Immature natural killer cell (primary cell): ENCODE measurements around the gene KRT7. TPM values are rescaled to one million over a fixed set of nuclear protein-coding genes. Genes with fewer than 3 reads are reported as not detected.
"Not testable (repeated sequence)": the region's sequence is repeated elsewhere in the genome, so short reads cannot be mapped to it uniquely, and the experiment has no call there.

Experiments used
- DNase-seq, 3 donors: peaks; one replicate each; pipeline ENCODE4 v3.0.0; 2022; ENCODE audit warnings: mixed read lengths in 1 of 3
- H3K27ac Mint-ChIP-seq, 6 donors: one replicate each; pipeline ENCODE4 v1.8.0; 2020; ENCODE audit warnings: mixed read lengths in 6 of 6, mild to moderate bottlenecking in 5 of 6, inconsistent platforms in 4 of 6, moderate library complexity in 3 of 6
- H3K27me3 Mint-ChIP-seq, 3 donors: one replicate each; pipeline ENCODE4 v1.8.0; 2020 to 2021; ENCODE audit warnings: low read depth in 3 of 3, mild to moderate bottlenecking in 3 of 3, mixed read lengths in 3 of 3, moderate library complexity in 3 of 3, inconsistent platforms in 1 of 3
- H3K36me3 Mint-ChIP-seq, 3 donors: one replicate each; pipeline ENCODE4 v1.8.0; 2020; ENCODE audit warnings: mixed read lengths in 3 of 3, inconsistent platforms in 2 of 3, mild to moderate bottlenecking in 2 of 3
- H3K4me1 Mint-ChIP-seq, 2 donors: one replicate each; pipeline ENCODE4 v1.8.0; 2020; ENCODE audit warnings: inconsistent platforms in 2 of 2, mild to moderate bottlenecking in 2 of 2, mixed read lengths in 2 of 2, moderate library complexity in 1 of 2
- H3K4me3 Mint-ChIP-seq, 5 donors: one replicate each; pipeline ENCODE4 v1.8.0; 2020; ENCODE audit warnings: mild to moderate bottlenecking in 5 of 5, mixed read lengths in 5 of 5, inconsistent platforms in 3 of 5, moderate library complexity in 3 of 5
- H3K9me3 Mint-ChIP-seq, 6 donors: one replicate each; pipeline ENCODE4 v1.8.0; 2020; ENCODE audit warnings: mild to moderate bottlenecking in 6 of 6, mixed read lengths in 6 of 6, inconsistent platforms in 4 of 6, moderate library complexity in 3 of 6
- polyA plus RNA-seq, 3 donors: library from polyadenylated mRNA; unstranded; fragments of 300-500 nt; fragmentation: Illumina TruSeq; gene quantifications; one replicate each; pipeline ENCODE4 v1.2.3, GENCODE V29; 2021

KRT7 gene
- polyA plus RNA-seq, 3 donors from 2014 or later, result not detected

DNA sequence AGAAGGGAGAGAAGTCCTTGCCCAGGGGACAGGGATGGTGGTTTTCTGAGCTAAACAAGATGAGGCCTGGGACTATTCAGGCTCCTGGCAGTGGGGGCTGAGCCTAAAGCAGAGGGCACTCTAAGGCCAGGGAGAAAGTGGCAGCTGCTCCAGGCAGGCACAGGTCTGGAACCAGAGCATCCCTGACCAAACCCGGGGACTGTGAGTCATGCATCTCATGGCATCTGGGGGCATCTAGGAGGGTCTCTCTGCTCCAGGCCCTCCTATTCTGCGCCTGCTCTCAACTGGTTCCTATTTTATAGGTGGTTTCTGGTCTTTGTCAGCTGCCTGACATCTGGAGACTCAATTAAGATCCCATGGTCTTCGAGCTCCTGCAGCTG lies 11.6 kb downstream of the KRT7 start:
- no peak for DNase-seq
- Mint-ChIP-seq H3K9me3 (no peaks in the 10 kb centered on the region), H3K4me1 (peaks cover 11 to 16% of the 10 kb centered on the region in 2 donors), H3K36me3 (no peaks in the 10 kb centered on the region), H3K27me3 (peaks cover 6 to 8% (median 7%) of the 10 kb centered on the region in 3 donors), H3K27ac (peak overlapping the region in 3 of 6 donors; percentile 11 to 75 (median 73)), H3K4me3 (no peak overlapping the region)

DNA sequence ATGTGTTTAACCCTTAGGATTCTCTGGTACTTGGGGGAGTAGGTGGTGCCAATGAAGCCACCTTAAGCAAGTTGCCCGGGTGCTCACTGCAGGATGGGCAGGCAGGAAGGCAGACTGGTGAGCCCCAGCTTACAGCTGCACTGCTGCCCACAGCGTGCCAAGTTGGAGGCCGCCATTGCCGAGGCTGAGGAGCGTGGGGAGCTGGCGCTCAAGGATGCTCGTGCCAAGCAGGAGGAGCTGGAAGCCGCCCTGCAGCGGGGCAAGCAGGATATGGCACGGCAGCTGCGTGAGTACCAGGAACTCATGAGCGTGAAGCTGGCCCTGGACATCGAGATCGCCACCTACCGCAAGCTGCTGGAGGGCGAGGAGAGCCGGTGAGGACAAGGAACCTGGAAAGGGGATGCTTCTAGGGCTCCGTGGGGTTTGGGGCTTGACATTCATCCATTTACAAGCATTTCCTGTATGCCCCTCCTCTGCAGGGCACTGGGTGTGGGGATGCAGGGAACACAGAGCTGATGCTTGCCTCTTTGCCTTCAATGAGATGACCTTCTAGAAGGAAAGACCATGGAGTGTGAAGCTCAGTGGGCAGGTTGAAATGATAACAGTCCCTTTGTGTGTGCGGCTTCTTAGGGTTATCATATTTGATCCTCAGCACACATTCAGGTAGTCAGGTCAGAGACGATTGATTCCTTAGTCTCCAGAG lies 12.4 kb downstream of the KRT7 start:
- peaks cover 11 to 16% of the 10 kb centered on the region in 2 donors for H3K4me1 Mint-ChIP-seq
- peak in 1 of 3 donors; percentile 5 for DNase-seq
- peaks cover 7 to 12% (median 9%) of the 10 kb centered on the region in 3 donors for H3K27me3 Mint-ChIP-seq
- no peaks in the 10 kb centered on the region for H3K9me3 Mint-ChIP-seq
- H3K27ac Mint-ChIP-seq, result peak overlapping the region in 1 of 6 donors; percentile 23
- H3K36me3 Mint-ChIP-seq, result no peaks in the 10 kb centered on the region
- no peak overlapping the region for H3K4me3 Mint-ChIP-seq

DNA sequence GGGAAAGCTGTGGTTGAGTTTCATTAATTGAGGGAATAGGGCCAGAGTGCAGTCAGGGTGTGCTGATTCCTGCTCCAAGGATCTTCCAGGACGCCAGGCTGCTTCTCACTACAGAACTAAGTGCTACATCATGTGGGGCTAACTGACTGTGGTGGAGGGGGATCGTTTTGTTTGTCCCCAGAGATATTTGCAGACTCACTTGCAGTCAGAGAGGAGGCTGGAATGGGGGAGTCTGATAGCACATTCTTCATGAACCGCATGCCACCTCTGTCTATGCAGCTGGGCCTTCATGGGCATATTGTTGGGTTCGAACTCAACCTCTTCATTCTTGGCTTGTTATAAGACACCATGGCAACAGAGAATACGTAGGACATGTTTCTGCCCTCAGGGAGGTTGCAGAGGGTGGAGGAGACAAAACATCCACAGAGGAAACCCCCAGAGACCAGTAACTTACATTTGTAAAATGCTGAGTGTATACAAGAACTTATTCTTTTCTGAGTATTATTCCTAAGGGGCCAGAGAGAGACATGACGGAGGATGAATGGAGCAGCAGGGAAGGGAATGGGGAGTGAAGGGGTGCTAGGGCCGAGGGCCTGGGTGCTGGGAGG lies 13.0 kb downstream of the KRT7 start:
- Mint-ChIP-seq H3K4me3 (no peak overlapping the region), H3K36me3 (no peaks in the 10 kb centered on the region), H3K9me3 (no peaks in the 10 kb centered on the region), H3K4me1 (peaks cover 11 to 16% of the 10 kb centered on the region in 2 donors), H3K27ac (peak overlapping the region in 1 of 6 donors; percentile 19), H3K27me3 (peaks cover 7 to 14% (median 9%) of the 10 kb centered on the region in 3 donors)
- DNase-seq, result no peak

DNA sequence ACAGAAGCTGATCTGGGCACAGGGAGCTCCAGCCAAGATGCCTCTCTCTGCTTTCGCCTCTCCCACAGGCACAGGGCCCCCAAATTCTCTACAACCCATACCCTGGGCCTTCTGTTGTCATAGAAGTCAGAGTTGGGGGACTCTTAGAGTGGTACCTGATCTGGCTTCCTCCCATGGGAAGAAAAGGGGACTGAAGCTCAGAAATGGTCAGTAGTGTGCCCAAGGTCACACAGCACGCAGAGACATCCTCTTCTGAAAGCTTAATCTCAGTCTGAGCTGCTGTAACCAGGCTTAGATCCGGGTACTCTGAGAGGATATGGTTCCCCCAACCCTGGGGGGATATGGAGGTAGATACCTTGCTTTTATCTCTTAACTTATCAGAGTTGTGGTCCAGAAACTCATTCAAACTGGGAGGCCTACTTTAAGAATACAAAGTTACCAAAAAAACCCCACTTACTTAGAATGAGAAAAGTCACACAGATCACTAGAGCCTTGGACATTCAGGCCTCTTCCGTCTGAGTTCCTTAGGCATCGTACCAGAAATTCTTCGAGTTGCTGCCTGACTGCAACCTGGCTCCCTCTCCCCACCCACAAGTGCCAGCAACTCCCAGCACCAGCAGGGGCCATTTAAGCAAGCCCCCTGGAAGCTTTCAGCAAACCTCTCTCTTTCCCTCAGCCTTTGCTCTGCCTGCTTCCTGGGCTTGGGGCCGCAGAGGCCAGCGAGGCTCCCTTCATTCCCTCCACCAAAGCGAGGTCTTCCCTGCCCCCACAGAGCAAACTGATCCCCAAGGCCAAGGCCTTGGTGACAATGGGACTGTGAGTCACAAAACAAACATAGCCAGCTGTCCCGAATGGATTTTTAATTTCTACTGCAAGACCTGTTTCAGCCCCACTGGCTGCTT lies 13.9 kb downstream of the KRT7 start:
- Mint-ChIP-seq H3K9me3 (no peaks in the 10 kb centered on the region), H3K36me3 (no peaks in the 10 kb centered on the region), H3K27ac (no peak overlapping the region), H3K4me3 (no peak overlapping the region), H3K4me1 (peaks cover 11 to 16% of the 10 kb centered on the region in 2 donors), H3K27me3 (peaks cover 7 to 14% (median 9%) of the 10 kb centered on the region in 3 donors)
- DNase-seq, result no peak

DNA sequence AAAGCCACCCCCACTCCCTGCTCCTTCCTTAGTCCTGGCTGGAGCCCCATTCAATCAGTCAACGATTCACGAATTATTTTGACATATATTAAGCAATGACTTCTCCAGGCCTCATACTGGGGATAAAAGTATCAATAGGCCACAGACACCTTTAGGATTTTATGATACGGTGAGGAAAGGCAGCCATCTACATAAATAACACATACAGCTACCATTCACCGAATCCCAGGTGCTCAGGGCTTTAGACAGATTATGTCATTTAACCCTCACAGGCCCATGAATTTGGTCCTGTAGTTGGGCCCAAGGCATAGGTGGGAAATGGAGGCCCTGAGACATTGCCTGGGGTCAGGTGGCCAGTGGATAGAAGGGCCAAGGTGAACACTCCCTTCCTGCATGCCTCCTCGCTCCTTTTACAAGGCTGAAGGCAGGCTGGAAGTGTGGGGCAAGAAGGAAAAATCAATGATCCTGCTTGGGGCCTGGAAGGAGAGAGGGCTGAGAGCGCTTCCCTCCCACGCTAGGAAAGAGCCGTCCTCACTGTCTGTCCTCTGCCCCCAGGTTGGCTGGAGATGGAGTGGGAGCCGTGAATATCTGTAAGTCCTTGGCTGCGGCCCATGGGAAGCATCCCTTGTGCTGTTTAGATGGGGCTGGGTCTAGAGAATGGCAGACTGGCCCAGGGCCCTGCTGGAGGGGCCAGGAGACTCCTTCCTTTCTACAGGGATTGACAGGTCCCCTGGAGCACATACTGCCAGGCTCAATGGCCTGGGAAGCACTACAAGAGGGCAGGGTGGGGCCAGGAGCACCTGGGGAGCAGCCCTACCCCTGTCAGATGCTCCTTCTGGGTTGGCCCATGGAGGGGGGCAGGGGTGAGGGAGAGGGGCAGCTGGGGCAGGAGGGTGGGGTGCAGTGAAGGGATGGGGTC lies 14.8 kb downstream of the KRT7 start:
- H3K4me1 Mint-ChIP-seq, result peaks cover 11 to 16% of the 10 kb centered on the region in 2 donors
- H3K36me3 Mint-ChIP-seq, result no peaks in the 10 kb centered on the region
- no peaks in the 10 kb centered on the region for H3K9me3 Mint-ChIP-seq
- no peak overlapping the region for H3K27ac Mint-ChIP-seq
- no peak for DNase-seq
- peaks cover 7 to 14% (median 9%) of the 10 kb centered on the region in 3 donors for H3K27me3 Mint-ChIP-seq
- H3K4me3 Mint-ChIP-seq, result no peak overlapping the region

DNA sequence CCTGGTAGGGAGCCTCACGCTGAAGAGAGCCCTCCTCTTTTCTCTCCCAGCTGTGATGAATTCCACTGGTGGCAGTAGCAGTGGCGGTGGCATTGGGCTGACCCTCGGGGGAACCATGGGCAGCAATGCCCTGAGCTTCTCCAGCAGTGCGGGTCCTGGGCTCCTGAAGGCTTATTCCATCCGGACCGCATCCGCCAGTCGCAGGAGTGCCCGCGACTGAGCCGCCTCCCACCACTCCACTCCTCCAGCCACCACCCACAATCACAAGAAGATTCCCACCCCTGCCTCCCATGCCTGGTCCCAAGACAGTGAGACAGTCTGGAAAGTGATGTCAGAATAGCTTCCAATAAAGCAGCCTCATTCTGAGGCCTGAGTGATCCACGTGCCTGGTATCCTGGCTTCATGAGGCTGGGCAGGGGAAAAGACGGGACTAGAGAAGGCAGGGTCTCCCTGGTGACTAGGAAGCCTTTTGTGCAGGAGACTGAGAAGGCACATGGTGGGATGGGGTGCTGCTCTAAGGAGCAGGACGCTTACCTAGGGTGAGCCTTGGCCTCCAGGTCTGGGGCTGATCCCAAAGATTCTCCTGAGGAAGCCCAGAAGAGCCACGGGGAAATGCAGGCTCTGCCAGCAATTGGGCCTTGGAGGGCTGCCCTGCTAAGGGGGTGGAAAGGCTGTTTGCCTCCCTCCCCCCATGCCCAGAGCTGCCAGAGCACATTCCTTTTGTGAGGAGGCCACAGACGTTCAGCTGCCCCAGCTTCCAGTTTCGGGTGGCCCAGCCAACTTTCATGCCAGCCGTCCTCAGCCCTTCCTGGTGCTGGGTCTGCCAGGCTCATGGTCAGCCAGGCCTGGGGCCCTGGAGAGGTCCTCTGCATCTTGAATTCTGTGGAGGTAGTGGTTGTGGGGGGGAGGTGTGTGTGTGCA lies 15.8 kb downstream of the KRT7 start:
- peaks cover 7 to 11% (median 9%) of the 10 kb centered on the region in 3 donors for H3K27me3 Mint-ChIP-seq
- H3K36me3 Mint-ChIP-seq, result no peaks in the 10 kb centered on the region
- no peaks in the 10 kb centered on the region for H3K9me3 Mint-ChIP-seq
- DNase-seq, result peak in 1 of 3 donors; percentile 4
- peaks cover 7 to 11% of the 10 kb centered on the region in 2 donors for H3K4me1 Mint-ChIP-seq
- no peak overlapping the region for H3K27ac Mint-ChIP-seq
- no peak overlapping the region for H3K4me3 Mint-ChIP-seq

DNA sequence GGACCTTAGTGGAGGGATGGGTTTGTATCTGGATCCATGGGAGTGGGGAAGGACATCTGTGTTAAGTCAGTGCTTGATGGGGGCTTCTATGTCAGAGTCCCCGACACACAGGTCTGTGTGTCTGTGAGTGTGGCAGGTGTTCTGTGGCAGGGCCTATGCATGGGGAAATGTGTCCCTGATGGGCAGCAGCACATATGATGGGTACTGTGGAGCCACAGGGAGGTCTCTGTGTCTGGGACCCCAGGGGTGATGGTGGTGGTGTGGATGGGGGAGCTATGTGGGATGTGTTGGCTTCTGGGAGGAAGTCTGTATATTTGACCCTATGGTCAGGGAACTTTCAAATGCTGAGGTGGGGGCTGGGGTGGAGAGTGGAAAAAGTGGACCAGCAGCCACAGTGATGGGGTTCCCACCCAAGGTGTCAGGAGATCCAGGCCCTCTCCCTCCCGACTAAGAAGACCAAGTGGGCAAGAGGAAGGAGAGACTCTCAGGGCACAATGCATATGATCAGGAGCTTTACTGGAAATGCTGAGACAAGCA lies 16.5 kb downstream of the KRT7 start:
- H3K36me3 Mint-ChIP-seq, result no peaks in the 10 kb centered on the region
- peak overlapping the region in 1 of 6 donors; percentile 4 for H3K27ac Mint-ChIP-seq
- H3K27me3 Mint-ChIP-seq, result peaks cover 7 to 10% (median 7%) of the 10 kb centered on the region in 3 donors
- H3K4me1 Mint-ChIP-seq, result peaks cover 0 to 4% of the 10 kb centered on the region in 2 donors
- no peak for DNase-seq
- no peak overlapping the region for H3K4me3 Mint-ChIP-seq
- H3K9me3 Mint-ChIP-seq, result no peaks in the 10 kb centered on the region

DNA sequence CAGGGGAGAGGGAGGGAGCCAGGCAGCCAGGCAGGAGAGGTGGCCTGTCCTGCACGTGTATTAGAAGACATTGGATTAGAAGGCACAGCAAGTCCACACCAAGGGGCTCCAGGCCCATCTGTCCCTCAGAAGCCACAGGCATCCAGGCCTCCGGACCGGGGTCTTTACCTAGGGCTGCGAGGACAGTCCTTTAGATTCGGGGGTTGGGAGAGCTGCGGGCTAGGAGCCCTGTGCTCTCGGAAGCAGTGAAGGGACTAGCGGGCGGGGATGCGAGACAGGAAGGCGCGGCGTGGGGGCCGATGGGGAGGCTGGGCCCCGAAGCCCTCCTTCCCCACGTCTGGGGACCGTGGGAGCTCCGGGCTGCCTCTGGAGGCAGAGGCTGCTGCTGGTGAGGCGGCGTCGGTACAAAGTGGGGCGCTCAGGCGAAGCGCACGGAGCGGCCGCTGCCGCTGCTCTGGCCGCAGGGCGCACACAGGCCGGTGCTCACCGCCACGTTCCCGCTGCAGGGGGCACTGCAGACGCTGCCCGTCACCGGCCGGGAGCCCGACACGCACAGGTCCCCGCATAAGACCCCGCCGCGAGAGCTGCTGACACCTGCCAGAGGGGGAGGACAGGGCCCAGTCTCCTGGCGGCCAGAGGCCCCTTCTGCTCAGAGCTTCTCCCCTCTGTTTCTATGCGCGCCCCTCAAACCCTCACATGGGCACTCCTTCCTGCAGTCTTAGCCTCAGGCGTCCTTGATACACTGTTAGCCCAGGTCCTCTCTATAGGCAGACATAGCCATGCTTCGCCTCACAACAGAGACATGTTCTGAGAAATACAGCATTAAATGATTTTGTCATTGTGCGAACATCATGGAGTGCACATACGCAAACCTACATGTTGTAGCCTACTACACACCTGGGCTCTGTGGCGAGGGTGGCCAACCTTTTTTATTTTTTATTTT lies 17.3 kb downstream of the KRT7 start:
- Mint-ChIP-seq H3K36me3 (no peaks in the 10 kb centered on the region), H3K4me1 (no peaks in the 10 kb centered on the region), H3K27ac (no peak overlapping the region), H3K9me3 (no peaks in the 10 kb centered on the region), H3K4me3 (no peak overlapping the region), H3K27me3 (peaks cover 7 to 17% (median 9%) of the 10 kb centered on the region in 3 donors)
- no peak for DNase-seq

DNA sequence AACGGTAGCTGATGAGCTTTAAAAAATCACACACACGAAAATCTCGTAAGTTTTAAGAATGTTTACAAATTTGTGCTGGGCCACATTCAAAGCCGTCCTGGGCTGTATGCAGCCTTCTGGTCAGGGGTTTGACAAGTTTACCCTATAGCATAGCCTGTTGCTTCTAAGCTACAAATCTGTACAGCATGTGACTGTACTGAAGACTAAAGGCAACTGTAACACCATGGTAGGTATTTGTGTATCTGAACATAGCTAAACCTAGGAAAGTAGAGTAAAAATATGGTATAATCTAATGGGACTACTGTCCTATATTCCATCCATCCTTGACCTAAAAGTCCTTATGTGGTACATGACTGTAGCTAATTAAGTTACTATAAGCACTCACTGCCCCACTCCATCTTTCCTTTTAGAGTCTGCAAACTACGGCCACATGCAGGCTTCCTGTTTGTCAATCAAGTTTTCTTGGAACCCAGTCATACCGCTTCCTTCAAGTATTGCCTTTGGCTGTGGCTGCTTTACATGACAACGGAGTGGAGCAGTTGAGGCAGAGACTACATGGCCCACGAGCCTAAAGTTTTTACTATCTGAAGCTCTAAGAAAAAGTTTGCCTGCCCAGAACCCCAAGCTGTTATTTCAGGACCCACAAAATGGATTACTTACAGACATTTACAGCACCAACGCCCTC lies 18.5 kb downstream of the KRT7 start:
- Mint-ChIP-seq H3K9me3 (no peaks in the 10 kb centered on the region), H3K36me3 (no peaks in the 10 kb centered on the region), H3K27ac (no peak overlapping the region), H3K4me1 (no peaks in the 10 kb centered on the region), H3K4me3 (no peak overlapping the region), H3K27me3 (peaks cover 9 to 28% (median 9%) of the 10 kb centered on the region in 3 donors)
- DNase-seq, result no peak

DNA sequence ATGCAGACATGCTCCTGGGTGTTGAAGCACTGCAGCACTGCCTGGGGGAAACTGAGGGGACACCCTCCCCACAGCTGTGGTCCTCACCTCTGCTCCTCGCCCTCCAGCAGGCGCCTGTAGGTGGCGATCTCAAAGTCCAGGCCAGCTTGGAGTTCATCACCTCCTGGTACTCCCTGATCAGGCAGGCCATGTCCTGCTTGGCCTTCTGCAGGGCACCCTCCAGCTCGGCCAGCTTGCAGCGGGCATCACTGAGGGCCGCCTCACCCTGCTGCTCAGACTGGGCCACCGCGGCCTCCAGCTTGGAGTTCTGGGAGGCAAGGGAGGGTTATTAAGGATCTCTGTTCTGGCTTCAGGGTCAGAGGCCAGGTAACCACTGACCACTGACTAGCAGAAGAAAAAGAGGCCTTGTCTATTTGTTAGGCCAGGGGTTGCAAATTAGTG lies 19.2 kb downstream of the KRT7 start:
- not testable (repeated sequence) for H3K36me3 Mint-ChIP-seq, H3K4me3 Mint-ChIP-seq, H3K27ac Mint-ChIP-seq, H3K9me3 Mint-ChIP-seq, H3K4me1 Mint-ChIP-seq, DNase-seq
- H3K27me3 Mint-ChIP-seq, result peaks cover 8 to 28% (median 11%) of the 10 kb centered on the region in 3 donors
